Measurements from ENCODE around the gene GRIA4. TPM values are rescaled to one million over a fixed set of nuclear protein-coding genes. Genes with fewer than 3 reads are reported as not detected.

GRIA4 gene
- total RNA-seq, 4 donors from 2014 or later = 0.08 to 1.0 (median 0.76) TPM

- TF ChIP-seq POLR2A (IDR thresholded peaks at IDR 0.05) (no peak), CTCF (IDR thresholded peaks at IDR 0.05) (no peak)
- intact Hi-C loops (cut with DNase I; ENCODE audit: low total_unique reads) = no loop called here
- DNase-seq (ENCODE audit: low spot score in 2 of 2) = no peak
- H3K4me3 ChIP-seq (ENCODE audit: low read depth, poor library complexity, severe bottlenecking) = no peak overlapping the region
- 85 to 88% methylated on average over 2 of the region's 2 CpGs for WGBS, 2 donors
Measured at GRCh38 chr11:105696000-105696399, 86.1 kb downstream of the GRIA4 start.

GRCh38 chr11:105697291-105697690 is 87.4 kb downstream of the GRIA4 start:
- DNase-seq (ENCODE audit: low spot score in 2 of 2) = no peak
- intact Hi-C loops (cut with DNase I; ENCODE audit: low total_unique reads) = no loop called here
- TF ChIP-seq POLR2A (IDR thresholded peaks at IDR 0.05) (no peak), CTCF (IDR thresholded peaks at IDR 0.05) (no peak)
- 44 to 91% methylated on average over 1 of the region's 1 CpG for WGBS, 2 donors
- H3K4me3 ChIP-seq (ENCODE audit: low read depth, poor library complexity, severe bottlenecking) = no peak overlapping the region

DNA sequence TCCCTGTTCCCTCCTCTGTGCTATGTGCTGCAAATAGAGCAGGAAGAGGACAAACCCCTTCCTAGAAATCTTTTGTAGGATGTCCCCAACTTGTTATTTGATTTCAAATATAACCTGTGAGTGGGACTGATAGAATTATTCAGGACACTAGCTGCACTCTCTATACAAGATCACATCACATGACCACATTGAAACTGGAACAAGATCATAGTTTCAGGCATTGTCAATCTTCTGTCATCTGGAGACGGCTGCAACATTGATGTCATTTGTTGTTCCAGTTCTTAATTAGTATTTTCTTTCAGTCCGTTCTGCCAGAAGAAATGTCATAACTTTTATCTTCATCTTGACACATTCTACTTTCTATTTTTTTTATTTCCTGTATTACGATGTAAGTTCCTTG is 89.3 kb downstream of the GRIA4 start:
- DNase-seq (ENCODE audit: low spot score in 2 of 2) = no peak
- 23 to 30% methylated on average over 3 of the region's 3 CpGs for WGBS, 2 donors
- TF ChIP-seq CTCF (IDR thresholded peaks at IDR 0.05) = no peak
- TF ChIP-seq POLR2A (IDR thresholded peaks at IDR 0.05) = no peak
- no peak overlapping the region for H3K4me3 ChIP-seq (ENCODE audit: low read depth, poor library complexity, severe bottlenecking)
- intact Hi-C loops (cut with DNase I; ENCODE audit: low total_unique reads) = no loop called here

- intact Hi-C loops (cut with DNase I; ENCODE audit: low total_unique reads) = no loop called here
- TF ChIP-seq POLR2A (IDR thresholded peaks at IDR 0.05) = no peak
- TF ChIP-seq CTCF (IDR thresholded peaks at IDR 0.05) = no peak
- no peak overlapping the region for H3K4me3 ChIP-seq (ENCODE audit: low read depth, poor library complexity, severe bottlenecking)
- DNase-seq (ENCODE audit: low spot score in 2 of 2) = no peak
Measured at GRCh38 chr11:105700271-105700670, 90.4 kb downstream of the GRIA4 start.

DNA sequence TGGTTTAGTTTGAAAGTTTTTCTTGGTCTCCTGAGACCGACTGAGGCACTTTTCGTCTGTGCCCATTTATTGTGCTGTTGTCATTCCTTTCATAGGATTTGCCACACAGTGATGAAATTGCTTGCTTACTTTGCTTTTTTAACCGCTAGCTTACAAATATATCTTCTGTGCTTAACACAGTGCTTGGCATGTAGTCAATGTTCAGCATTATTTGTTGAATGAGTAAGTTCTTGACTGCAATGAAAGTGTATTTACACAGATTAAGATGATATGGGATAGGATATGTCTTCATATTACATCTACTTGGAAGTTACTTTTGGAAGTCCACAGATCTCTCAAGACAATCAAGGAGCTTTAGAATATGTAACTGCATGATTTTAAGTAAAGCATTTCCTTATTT is 91.2 kb downstream of the GRIA4 start:
- WGBS, 2 donors = 87 to 89% methylated on average over 3 of the region's 3 CpGs
- no peak for DNase-seq (ENCODE audit: low spot score in 2 of 2)
- intact Hi-C loops (cut with DNase I; ENCODE audit: low total_unique reads) = no loop called here
- TF ChIP-seq CTCF (IDR thresholded peaks at IDR 0.05) = no peak
- TF ChIP-seq POLR2A (IDR thresholded peaks at IDR 0.05) = no peak
- H3K4me3 ChIP-seq (ENCODE audit: low read depth, poor library complexity, severe bottlenecking) = no peak overlapping the region

GRCh38 chr11:105705786-105706530 is 96.1 kb downstream of the GRIA4 start:
- DNase-seq (ENCODE audit: low spot score in 2 of 2) = no peak
- TF ChIP-seq CTCF (IDR thresholded peaks at IDR 0.05) = no peak
- no peak for TF ChIP-seq POLR2A (IDR thresholded peaks at IDR 0.05)
- WGBS, 2 donors = 63 to 66% methylated on average over 2 of the region's 2 CpGs
- intact Hi-C loops (cut with DNase I; ENCODE audit: low total_unique reads) = no loop called here
- H3K4me3 ChIP-seq (ENCODE audit: low read depth, poor library complexity, severe bottlenecking) = no peak overlapping the region

Data from lower leg skin (tissue), 4 donors.